Osteoblast (primary cell): ENCODE results near the gene SH3RF3. TPM values are rescaled to one million over a fixed set of nuclear protein-coding genes. Genes with fewer than 3 reads are reported as not detected.
"Not testable (repeated sequence)": the region's sequence is repeated elsewhere in the genome, so short reads cannot be mapped to it uniquely, and the experiment has no call there.

Experiments used
- DNase-seq: peaks from one replicate; pipeline ENCODE4 v3.0.0; 2011; ENCODE audit warnings: low spot score, mixed read lengths; ENCODE audit not compliant: insufficient read length; ENCODE audit errors: missing footprints
- H2AFZ ChIP-seq: 2 replicates; pipeline ENCODE4 v1.6.0; 2011; ENCODE audit warnings: mild to moderate bottlenecking, low read length
- H3K27ac ChIP-seq: 2 replicates; pipeline ENCODE4 v1.5.1; 2011; ENCODE audit warnings: mild to moderate bottlenecking, low read depth, low read length, moderate library complexity
- H3K27me3 ChIP-seq: 2 replicates; pipeline ENCODE4 v1.6.0; 2012; ENCODE audit warnings: mild to moderate bottlenecking, control low read depth, inconsistent platforms, low read length, moderate library complexity; ENCODE audit not compliant: insufficient read depth
- H3K36me3 ChIP-seq: 2 replicates; pipeline ENCODE4 v1.5.1; 2011; ENCODE audit warnings: mild to moderate bottlenecking, low read length, control low read depth, moderate library complexity; ENCODE audit not compliant: insufficient read depth
- H3K4me1 ChIP-seq: 2 replicates; pipeline ENCODE4 v1.5.1; 2011; ENCODE audit warnings: mild to moderate bottlenecking, low read length, control low read depth, moderate library complexity; ENCODE audit not compliant: insufficient read depth
- H3K4me2 ChIP-seq: 2 replicates; pipeline ENCODE4 v1.6.0; 2011; ENCODE audit warnings: mild to moderate bottlenecking, low read length; ENCODE audit not compliant: insufficient read depth
- H3K4me3 ChIP-seq: fragments of 200-600 bp; sonication (generic); 3 replicates; pipeline ENCODE4 v1.5.1; 2012; ENCODE audit warnings: mild to moderate bottlenecking, low read length, inconsistent platforms; ENCODE audit not compliant: insufficient read depth
- H3K79me2 ChIP-seq: 2 replicates; pipeline ENCODE4 v1.6.0; 2012; ENCODE audit warnings: mild to moderate bottlenecking, low read length, control low read depth, inconsistent platforms; ENCODE audit not compliant: insufficient read depth
- H3K9me3 ChIP-seq: 2 replicates; pipeline ENCODE4 v1.5.1; 2011; ENCODE audit warnings: low read depth, low read length, control low read depth
- H4K20me1 ChIP-seq: 2 replicates; pipeline ENCODE4 v1.6.0; 2012; ENCODE audit warnings: mild to moderate bottlenecking, low read length, control low read depth; ENCODE audit not compliant: insufficient read depth
- CTCF ChIP-seq: IDR thresholded peaks from 2 replicates; pipeline ENCODE4 v1.5.1; 2011; ENCODE audit warnings: mild to moderate bottlenecking, low read depth, low read length, moderate library complexity; ENCODE audit errors: extremely low read depth
- total RNA-seq: library from RNA; depleted of rRNA; stranded (reverse); fragments of >200 nt; gene quantifications from 2 replicates; pipeline ENCODE4 v1.2.3, GENCODE V29; 2012

SH3RF3 gene
- total RNA-seq, 1 donor, result 14.8 TPM

- Histone ChIP-seq H3K36me3 (no peaks in the 10 kb centered on the region), H2AFZ (no peak overlapping the region), H4K20me1 (peaks cover 57% of the 10 kb centered on the region), H3K27ac (no peak overlapping the region), H3K9me3 (no peaks in the 10 kb centered on the region), H3K27me3 (peaks cover 3% of the 10 kb centered on the region), H3K4me1 (no peaks in the 10 kb centered on the region), H3K79me2 (peaks cover 36% of the 10 kb centered on the region), H3K4me2 (no peak overlapping the region), H3K4me3 (no peak overlapping the region)
- no peak for DNase-seq
- TF ChIP-seq CTCF, result no peak
Observed at GRCh38 chr2:109222422-109222821, 93.4 kb downstream of the SH3RF3 start.

GRCh38 chr2:109222825-109223471 lies 93.9 kb downstream of the SH3RF3 start:
- TF ChIP-seq CTCF, result no peak
- Histone ChIP-seq H3K27ac (no peak overlapping the region), H3K79me2 (peaks cover 36% of the 10 kb centered on the region), H3K27me3 (peaks cover 3% of the 10 kb centered on the region), H4K20me1 (peaks cover 58% of the 10 kb centered on the region), H2AFZ (no peak overlapping the region), H3K36me3 (no peaks in the 10 kb centered on the region), H3K4me1 (no peaks in the 10 kb centered on the region), H3K4me3 (no peak overlapping the region), H3K4me2 (no peak overlapping the region), H3K9me3 (no peaks in the 10 kb centered on the region)
- no peak for DNase-seq

GRCh38 chr2:109223490-109223889 lies 94.5 kb downstream of the SH3RF3 start:
- H3K79me2 ChIP-seq, result peaks cover 42% of the 10 kb centered on the region
- H3K27me3 ChIP-seq, result peaks cover under 1% of the 10 kb centered on the region
- no peak for DNase-seq
- no peak for TF ChIP-seq CTCF
- H3K4me2 ChIP-seq, result no peak overlapping the region
- H3K4me3 ChIP-seq, result no peak overlapping the region
- no peaks in the 10 kb centered on the region for H3K36me3 ChIP-seq
- H4K20me1 ChIP-seq, result peaks cover 61% of the 10 kb centered on the region
- H2AFZ ChIP-seq, result no peak overlapping the region
- no peaks in the 10 kb centered on the region for H3K4me1 ChIP-seq
- no peaks in the 10 kb centered on the region for H3K9me3 ChIP-seq
- no peak overlapping the region for H3K27ac ChIP-seq

GRCh38 chr2:109224341-109224740 lies 95.3 kb downstream of the SH3RF3 start:
- DNase-seq, H3K4me2 ChIP-seq, H2AFZ ChIP-seq, H3K4me1 ChIP-seq, H3K4me3 ChIP-seq, H3K27ac ChIP-seq, H3K9me3 ChIP-seq, H3K36me3 ChIP-seq, H3K27me3 ChIP-seq: not testable (repeated sequence)
- H4K20me1 ChIP-seq, result peaks cover 58% of the 10 kb centered on the region
- H3K79me2 ChIP-seq, result peaks cover 46% of the 10 kb centered on the region
